KMS-11 (cell line): ENCODE data around the gene TM9SF4.
"Not testable (repeated sequence)": the region's sequence is repeated elsewhere in the genome, so short reads cannot be mapped to it uniquely, and the experiment has no call there.

ENCODE experiments used
- H2AFZ ChIP-seq: fragments of 200-600 bp; sonication (generic); 2 replicates; pipeline ENCODE4 v1.6.1; 2016; ENCODE audit warnings: antibody characterized with exemption, mixed run types, low read depth
- H3K27ac ChIP-seq: fragments of 200-600 bp; sonication (generic); 2 replicates; pipeline ENCODE4 v1.6.1; 2016; ENCODE audit warnings: mild to moderate bottlenecking, mixed run types
- H3K27me3 ChIP-seq: fragments of 200-600 bp; sonication (generic); 2 replicates; pipeline ENCODE4 v1.6.1; 2017; ENCODE audit warnings: mild to moderate bottlenecking, low read depth, mixed run types, moderate library complexity; ENCODE audit not compliant: insufficient read depth
- H3K36me3 ChIP-seq: fragments of 200-600 bp; sonication (generic); 2 replicates; pipeline ENCODE4 v1.6.1; 2017; ENCODE audit warnings: mild to moderate bottlenecking, mixed run types; ENCODE audit not compliant: insufficient read depth
- H3K4me1 ChIP-seq: fragments of 200-600 bp; sonication (generic); 2 replicates; pipeline ENCODE4 v1.6.1; 2016; ENCODE audit warnings: mild to moderate bottlenecking, low read depth, mixed run types; ENCODE audit not compliant: poor library complexity, severe bottlenecking
- H3K4me2 ChIP-seq: fragments of 200-600 bp; sonication (generic); 2 replicates; pipeline ENCODE4 v1.7.0; 2016; ENCODE audit warnings: mild to moderate bottlenecking, mixed run types
- H3K4me3 ChIP-seq: fragments of 200-600 bp; sonication (generic); IDR thresholded peaks from 2 replicates; pipeline ENCODE4 v1.6.1; 2017; ENCODE audit warnings: low read depth, low read length, mixed read lengths; ENCODE audit not compliant: insufficient read depth
- H3K79me2 ChIP-seq: fragments of 200-600 bp; sonication (generic); 2 replicates; pipeline ENCODE4 v1.6.1; 2016; ENCODE audit warnings: low read depth, mixed run types; ENCODE audit not compliant: insufficient read depth
- H3K9ac ChIP-seq: fragments of 200-600 bp; sonication (generic); 2 replicates; pipeline ENCODE4 v1.6.1; 2016; ENCODE audit warnings: mild to moderate bottlenecking, mixed run types
- H4K20me1 ChIP-seq: fragments of 200-600 bp; sonication (generic); 2 replicates; pipeline ENCODE4 v1.6.1; 2016; ENCODE audit warnings: mild to moderate bottlenecking, mixed run types; ENCODE audit not compliant: insufficient read depth
- CTCF ChIP-seq: fragments of 200-600 bp; sonication (generic); conservative IDR thresholded peaks from 2 replicates; pipeline ENCODE4 v1.6.1; 2017; ENCODE audit warnings: low read depth, mild to moderate bottlenecking, antibody characterized with exemption, low read length, moderate library complexity, mixed read lengths

The TM9SF4 gene

DNA sequence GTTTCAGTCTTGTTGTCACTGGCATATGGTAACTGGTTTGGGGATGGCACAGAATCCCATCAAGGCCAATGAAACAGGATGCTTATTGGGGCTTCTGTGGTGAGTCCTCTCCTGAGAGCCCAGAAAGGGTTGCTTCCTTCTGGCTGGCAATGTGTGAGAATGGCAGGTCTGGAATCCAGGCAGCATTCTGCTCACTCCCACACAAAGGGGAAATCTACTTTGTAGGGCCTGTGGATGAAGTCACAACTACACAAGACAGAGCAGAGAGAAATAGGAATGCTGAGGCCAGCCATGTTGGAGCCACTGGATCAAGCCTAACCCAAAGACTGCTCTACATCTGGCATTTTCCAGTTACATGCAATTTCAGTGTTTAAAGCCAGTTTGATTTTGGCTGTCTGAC, 82.4 kb downstream of the TM9SF4 start:
- Histone ChIP-seq H3K9ac (no peak overlapping the region), H3K36me3 (no peaks in the 10 kb centered on the region), H3K27me3 (no peaks in the 10 kb centered on the region), H3K4me3 (no peak overlapping the region), H3K4me1 (no peaks in the 10 kb centered on the region), H3K27ac (no peak overlapping the region), H3K79me2 (no peaks in the 10 kb centered on the region), H3K4me2 (no peak overlapping the region), H2AFZ (no peak overlapping the region), H4K20me1 (no peaks in the 10 kb centered on the region)
- TF ChIP-seq CTCF, result no peak

DNA sequence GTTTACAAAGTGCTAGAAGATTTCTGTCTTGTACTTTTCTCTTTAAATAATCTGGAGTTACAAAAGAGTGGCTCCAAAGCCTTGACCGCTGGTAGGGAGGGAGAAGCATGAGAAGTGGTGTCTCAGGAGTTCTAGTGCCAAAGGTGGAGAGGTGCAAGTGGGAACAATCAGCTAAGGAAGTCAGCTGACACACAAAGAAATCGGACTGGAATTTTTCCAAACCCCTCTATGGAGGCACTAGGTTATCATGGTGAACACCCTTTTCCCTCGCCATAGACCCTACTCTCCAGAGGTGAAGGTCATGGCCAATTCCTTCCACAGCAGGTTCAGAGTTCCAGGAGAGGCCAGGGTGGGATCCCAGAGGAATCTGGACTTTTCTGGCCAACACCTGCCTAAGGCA, 83.2 kb downstream of the TM9SF4 start:
- H4K20me1 ChIP-seq, result no peaks in the 10 kb centered on the region
- no peak overlapping the region for H3K27ac ChIP-seq
- no peak overlapping the region for H3K4me3 ChIP-seq
- no peaks in the 10 kb centered on the region for H3K79me2 ChIP-seq
- no peak overlapping the region for H3K4me2 ChIP-seq
- H3K27me3 ChIP-seq, result no peaks in the 10 kb centered on the region
- H2AFZ ChIP-seq, result no peak overlapping the region
- no peak for TF ChIP-seq CTCF
- H3K36me3 ChIP-seq, result no peaks in the 10 kb centered on the region
- H3K4me1 ChIP-seq, result no peaks in the 10 kb centered on the region
- no peak overlapping the region for H3K9ac ChIP-seq

DNA sequence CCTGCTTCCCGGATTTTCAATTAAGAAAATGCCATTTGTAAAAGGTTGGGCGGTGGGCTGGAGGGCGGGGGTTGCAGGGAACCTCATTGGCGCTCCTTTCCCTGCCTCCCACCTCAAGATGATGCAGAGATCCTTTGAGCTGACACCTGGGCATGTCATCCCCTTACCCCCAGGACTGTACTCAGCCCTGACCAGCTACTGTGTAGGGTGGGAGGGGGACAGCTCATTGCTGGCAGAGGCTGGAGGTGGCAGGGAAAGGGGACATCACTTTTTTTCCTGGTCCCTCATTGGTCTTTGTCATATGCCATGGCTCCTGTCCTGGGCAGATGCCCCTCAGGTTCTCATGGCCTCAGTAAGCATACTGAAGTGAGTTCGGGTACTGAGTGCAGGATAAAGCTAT, 83.8 kb downstream of the TM9SF4 start:
- not testable (repeated sequence) for H3K36me3 ChIP-seq, H3K27ac ChIP-seq

GRCh38 chr20:32193996-32194395, 84.5 kb downstream of the TM9SF4 start:
- Histone ChIP-seq H3K27me3 (no peaks in the 10 kb centered on the region), H2AFZ (no peak overlapping the region), H3K27ac (no peak overlapping the region), H3K79me2 (no peaks in the 10 kb centered on the region), H3K9ac (no peak overlapping the region), H3K4me1 (no peaks in the 10 kb centered on the region), H3K36me3 (no peaks in the 10 kb centered on the region), H4K20me1 (no peaks in the 10 kb centered on the region), H3K4me3 (no peak overlapping the region), H3K4me2 (no peak overlapping the region)
- no peak for TF ChIP-seq CTCF

More for the DNA sequence above, 83.8 kb downstream of the TM9SF4 start:
- H3K79me2 ChIP-seq, H4K20me1 ChIP-seq, H3K27me3 ChIP-seq, H3K4me2 ChIP-seq, H3K4me3 ChIP-seq, H3K4me1 ChIP-seq, H2AFZ ChIP-seq, H3K9ac ChIP-seq: not testable (repeated sequence)

DNA sequence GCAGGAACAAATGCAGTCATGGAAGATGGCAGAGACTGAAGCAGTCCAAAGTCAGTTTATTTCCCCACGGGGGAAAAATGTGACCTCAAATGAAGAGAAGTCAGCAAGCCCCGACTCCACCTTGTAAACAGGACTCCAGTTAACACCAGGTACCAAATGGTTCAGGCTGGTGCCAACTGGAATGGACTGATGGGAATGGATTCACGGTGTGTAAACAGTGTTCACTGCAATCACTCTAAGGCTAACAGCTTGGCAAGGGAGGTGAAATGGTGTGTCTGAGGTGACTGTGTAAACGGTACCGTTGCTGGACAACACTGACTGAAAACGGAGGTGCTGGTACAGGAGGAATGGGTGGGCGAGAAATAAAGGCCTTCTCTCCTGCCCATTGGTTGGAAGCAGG, 86.1 kb downstream of the TM9SF4 start:
- H3K27me3 ChIP-seq, result no peaks in the 10 kb centered on the region
- no peak for TF ChIP-seq CTCF
- H3K4me2 ChIP-seq, result no peak overlapping the region
- no peaks in the 10 kb centered on the region for H4K20me1 ChIP-seq
- H3K36me3 ChIP-seq, result no peaks in the 10 kb centered on the region; the same call in 1 of the 2 replicates
- no peaks in the 10 kb centered on the region for H3K4me1 ChIP-seq
- H3K9ac ChIP-seq, result no peak overlapping the region
- H3K79me2 ChIP-seq, result no peaks in the 10 kb centered on the region
- no peak overlapping the region for H2AFZ ChIP-seq
- H3K27ac ChIP-seq, result no peak overlapping the region
- H3K4me3 ChIP-seq, result no peak overlapping the region

- H3K9ac ChIP-seq, H3K27me3 ChIP-seq, H4K20me1 ChIP-seq, H2AFZ ChIP-seq, H3K4me3 ChIP-seq, H3K36me3 ChIP-seq, H3K27ac ChIP-seq, H3K4me1 ChIP-seq, H3K4me2 ChIP-seq, H3K79me2 ChIP-seq: not testable (repeated sequence)
Measured at GRCh38 chr20:32196613-32197012, 87.1 kb downstream of the TM9SF4 start.

GRCh38 chr20:32197136-32197535, 87.6 kb downstream of the TM9SF4 start:
- H3K4me3 ChIP-seq, H3K27me3 ChIP-seq, H3K4me2 ChIP-seq, H3K9ac ChIP-seq, H4K20me1 ChIP-seq, H3K36me3 ChIP-seq, H3K79me2 ChIP-seq, H3K27ac ChIP-seq, H2AFZ ChIP-seq, H3K4me1 ChIP-seq: not testable (repeated sequence)
